Brain microvascular endothelial cell (primary cell): Measurements from ENCODE around the gene ZNF544.

Experiments used
- DNase-seq: peaks from one replicate; pipeline ENCODE4 v3.0.0-alpha.2; 2020
- H3K27ac ChIP-seq: fragments of 250-450 bp; sonication (Bioruptor Pico); 2 replicates; pipeline ENCODE4 v1.5.1; 2020; ENCODE audit warnings: mild to moderate bottlenecking, moderate library complexity
- H3K27me3 ChIP-seq: fragments of 250-450 bp; sonication (Bioruptor Pico); replicated peaks from 2 replicates; pipeline ENCODE4 v1.5.1; 2020; ENCODE audit warnings: mild to moderate bottlenecking
- H3K36me3 ChIP-seq: fragments of 250-450 bp; sonication (Bioruptor Pico); replicated peaks from 2 replicates; pipeline ENCODE4 v1.5.1; 2020; ENCODE audit warnings: mild to moderate bottlenecking
- H3K4me3 ChIP-seq: 2 replicates; pipeline ENCODE4 v1.5.1; 2011; ENCODE audit warnings: low read depth, mild to moderate bottlenecking, control low read depth, low read length, moderate library complexity
- in situ Hi-C: cut with HindIII; loops from 2 replicates; pipeline ENCODE4 v1.10.0; 2017; ENCODE audit warnings: low sequenced_read_pairs, low pct_ligation_motif_present
- TF ChIP-seq, protein P1 (sequence below): IDR thresholded peaks from 2 replicates; pipeline ENCODE4 v1.5.1; 2011; ENCODE audit warnings: low read depth, mild to moderate bottlenecking, moderate library complexity, low read length, control low read depth, inconsistent platforms; ENCODE audit errors: missing control alignments

ZNF544 gene

DNA sequence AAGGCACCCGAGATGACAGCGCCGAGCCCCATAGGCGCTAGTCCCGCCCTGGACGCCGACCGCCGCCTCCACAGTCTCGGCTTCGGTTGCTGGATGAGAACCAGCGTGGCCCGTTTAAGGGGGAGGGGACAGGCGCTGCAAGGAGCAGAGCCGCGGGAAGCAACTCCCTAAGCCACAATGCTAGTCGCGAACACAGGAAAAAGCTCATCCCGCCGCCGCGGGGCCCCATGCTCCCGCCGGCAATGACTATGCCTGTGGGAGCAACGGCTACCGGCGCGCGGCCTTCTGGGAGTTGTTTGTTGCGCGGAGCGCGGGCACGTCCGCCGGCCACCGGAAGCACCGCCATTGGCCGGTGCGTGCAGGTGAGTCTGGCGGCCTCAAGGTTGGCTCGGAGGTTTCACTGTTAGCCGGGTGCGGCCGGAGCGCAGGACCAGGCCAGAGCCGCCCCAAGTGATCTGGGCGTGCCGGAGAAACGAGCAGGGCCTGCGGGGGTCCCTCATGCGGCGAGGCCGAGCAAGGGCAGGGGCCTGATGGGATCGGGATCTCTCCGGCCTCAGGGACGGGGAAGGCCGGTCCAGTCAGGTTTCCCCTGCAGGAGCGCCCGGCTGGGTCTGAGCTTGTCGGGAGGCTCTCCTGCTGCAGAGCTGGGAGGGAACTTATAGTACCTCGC, at the start of gene ZNF544:
Gene ZNF544, plus strand, starts transcription at position 330 of the 670 bp plus-strand sequence. CDS start 15,110 bp downstream, outside the sequence.
- H3K27me3 ChIP-seq: no peaks in the 10 kb centered on the region
- H3K36me3 ChIP-seq: peaks cover 34% of the 10 kb centered on the region
- TF ChIP-seq, protein P1, sequence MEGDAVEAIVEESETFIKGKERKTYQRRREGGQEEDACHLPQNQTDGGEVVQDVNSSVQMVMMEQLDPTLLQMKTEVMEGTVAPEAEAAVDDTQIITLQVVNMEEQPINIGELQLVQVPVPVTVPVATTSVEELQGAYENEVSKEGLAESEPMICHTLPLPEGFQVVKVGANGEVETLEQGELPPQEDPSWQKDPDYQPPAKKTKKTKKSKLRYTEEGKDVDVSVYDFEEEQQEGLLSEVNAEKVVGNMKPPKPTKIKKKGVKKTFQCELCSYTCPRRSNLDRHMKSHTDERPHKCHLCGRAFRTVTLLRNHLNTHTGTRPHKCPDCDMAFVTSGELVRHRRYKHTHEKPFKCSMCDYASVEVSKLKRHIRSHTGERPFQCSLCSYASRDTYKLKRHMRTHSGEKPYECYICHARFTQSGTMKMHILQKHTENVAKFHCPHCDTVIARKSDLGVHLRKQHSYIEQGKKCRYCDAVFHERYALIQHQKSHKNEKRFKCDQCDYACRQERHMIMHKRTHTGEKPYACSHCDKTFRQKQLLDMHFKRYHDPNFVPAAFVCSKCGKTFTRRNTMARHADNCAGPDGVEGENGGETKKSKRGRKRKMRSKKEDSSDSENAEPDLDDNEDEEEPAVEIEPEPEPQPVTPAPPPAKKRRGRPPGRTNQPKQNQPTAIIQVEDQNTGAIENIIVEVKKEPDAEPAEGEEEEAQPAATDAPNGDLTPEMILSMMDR: peak; percentile 55
- peak within 1 kb of the TSS; percentile 60 for H3K27ac ChIP-seq
- DNase-seq: peak; percentile 57
- peak within 1 kb of the TSS; percentile 83 for H3K4me3 ChIP-seq
- in situ Hi-C loops: no loop called here

DNA sequence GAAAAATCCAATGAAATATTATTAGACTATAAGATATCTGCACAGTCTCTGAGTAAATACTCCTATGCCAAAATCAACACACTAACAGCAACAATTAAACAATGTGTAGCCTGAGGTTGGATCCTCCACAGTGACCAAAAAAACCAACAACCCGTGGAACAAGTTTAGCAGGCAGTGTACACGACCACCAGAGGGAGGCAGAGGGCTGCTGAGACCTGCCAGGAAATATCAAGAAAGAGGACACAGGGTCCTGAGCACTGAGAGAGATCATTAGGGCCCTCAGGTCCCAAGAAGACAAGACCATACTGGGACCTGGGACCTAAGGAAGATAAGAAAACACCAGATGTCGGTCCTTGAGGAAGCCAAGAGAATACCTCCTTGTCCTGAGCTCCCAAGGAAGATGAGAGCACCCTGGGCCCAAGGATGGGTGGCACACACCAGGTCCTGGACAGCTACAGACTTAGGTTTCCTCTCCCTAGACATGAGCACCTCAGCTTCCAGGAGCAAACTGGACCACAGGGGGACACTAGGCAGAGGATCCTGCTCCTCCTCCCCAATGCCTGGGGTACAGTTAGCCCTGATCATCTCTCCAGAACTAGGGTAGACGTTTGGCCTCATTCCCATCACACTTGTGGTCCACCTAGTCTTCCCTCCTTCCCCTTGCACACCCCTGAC, 46.7 kb upstream of the ZNF544 start:
- H3K27ac ChIP-seq: no peak overlapping the region
- H3K36me3 ChIP-seq: peaks cover 18% of the 10 kb centered on the region
- H3K27me3 ChIP-seq: no peaks in the 10 kb centered on the region
- TF ChIP-seq, protein P1: peak; percentile 73
- in situ Hi-C loops: no loop called here
- H3K4me3 ChIP-seq: peak overlapping the region; percentile 51
- DNase-seq: peak; percentile 39

DNA sequence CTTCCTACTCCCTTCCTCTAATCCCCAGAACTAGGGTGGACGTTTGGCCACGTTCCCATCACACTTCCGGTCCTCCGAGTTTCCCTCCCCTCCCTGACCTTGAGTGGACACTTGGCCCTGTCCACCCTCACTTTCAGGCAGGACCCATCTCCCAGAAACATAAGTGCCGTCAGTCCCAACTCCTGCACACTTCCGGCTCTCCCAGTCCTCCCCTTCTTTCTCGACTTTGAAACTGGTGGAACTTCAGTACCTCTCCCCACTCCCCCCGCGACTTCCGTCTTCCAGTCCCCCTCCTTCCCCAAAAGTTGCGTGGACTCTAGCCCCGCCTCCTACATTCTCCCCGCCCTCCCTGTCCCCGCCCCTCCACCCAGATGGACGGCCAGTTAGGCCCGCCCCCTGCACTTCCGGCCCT, 46.1 kb upstream of the ZNF544 start:
- in situ Hi-C loops: no loop called here
- H3K4me3 ChIP-seq: peak overlapping the region; percentile 81
- peak overlapping the region; percentile 99 for H3K27ac ChIP-seq
- H3K36me3 ChIP-seq: peaks cover 24% of the 10 kb centered on the region
- TF ChIP-seq, protein P1: no peak
- no peaks in the 10 kb centered on the region for H3K27me3 ChIP-seq
- peak; percentile 93 for DNase-seq

DNA sequence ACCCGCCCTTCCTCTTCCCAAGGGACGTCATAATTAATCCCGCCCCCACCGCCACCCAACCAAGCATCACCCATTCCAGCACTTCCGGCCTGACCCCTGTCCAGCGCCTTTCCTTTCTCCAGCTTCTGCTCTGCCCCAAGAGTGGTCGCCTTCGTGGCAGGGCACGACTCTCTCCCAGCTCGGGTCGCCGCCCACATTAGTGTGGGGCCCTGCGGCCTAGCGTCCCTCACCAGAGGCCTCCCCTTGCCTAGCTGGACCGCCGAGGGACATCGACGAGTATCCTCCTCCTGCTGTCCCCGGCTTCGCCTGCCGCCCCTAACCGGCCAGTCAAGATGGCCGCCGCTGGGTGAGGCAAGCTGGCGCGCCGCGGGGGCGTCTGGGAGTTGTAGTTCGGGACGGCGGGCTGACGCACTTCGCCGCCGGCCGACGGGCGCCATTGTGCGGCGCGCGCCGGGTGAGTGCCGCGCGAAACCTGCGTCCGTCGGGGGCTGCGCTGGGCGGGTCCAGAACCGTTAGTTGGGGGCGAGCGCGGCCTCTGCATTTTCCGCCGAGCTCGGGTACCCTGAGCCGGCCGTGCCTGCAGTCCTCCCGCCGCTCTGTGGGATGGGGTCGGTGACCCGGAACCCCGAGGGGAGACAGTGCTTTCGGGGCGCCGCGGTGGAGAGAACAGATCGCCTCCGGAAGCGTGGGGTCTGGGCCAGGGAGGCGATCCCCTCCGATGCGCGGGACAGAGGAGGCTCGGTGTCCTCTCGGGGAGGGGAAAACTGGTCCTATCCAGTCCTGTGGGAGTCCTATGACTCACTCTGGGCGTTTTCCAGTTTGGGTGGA, 45.5 kb upstream of the ZNF544 start, which contains the start of gene ZNF274:
Gene ZNF274, plus strand, starts transcription at position 73 of the 828 bp plus-strand sequence. CDS start 905 bp downstream, outside the sequence.
- H3K27ac ChIP-seq: peak within 1 kb of the TSS; percentile 99
- H3K36me3 ChIP-seq: peaks cover 28% of the 10 kb centered on the region
- no peaks in the 10 kb centered on the region for H3K27me3 ChIP-seq
- peak; percentile 89 for DNase-seq
- TF ChIP-seq, protein P1: no peak
- peak within 1 kb of the TSS; percentile 81 for H3K4me3 ChIP-seq
- in situ Hi-C loops: no loop called here

DNA sequence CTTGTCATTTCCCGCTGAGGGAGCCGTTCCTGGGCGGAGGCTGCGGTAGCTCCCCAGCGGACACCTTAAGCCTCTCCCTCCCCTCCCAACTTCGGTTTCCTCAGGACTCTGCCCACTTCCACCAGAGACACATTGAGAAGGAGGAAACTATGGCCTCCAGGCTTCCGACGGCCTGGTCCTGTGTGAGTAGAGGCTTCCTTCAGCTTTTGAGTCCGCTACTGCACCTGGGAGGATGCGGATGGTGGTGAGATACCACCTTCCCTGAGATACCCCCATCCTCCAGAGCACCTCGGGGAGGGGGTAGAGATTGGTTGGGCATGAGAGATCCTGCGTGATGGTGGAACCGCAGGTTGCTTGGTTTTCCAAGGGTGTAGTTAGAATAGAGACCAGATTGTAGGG, 44.9 kb upstream of the ZNF544 start:
- Histone ChIP-seq H3K27ac (peak overlapping the region; percentile 99), H3K27me3 (no peaks in the 10 kb centered on the region), H3K4me3 (peak overlapping the region; percentile 81), H3K36me3 (peaks cover 28% of the 10 kb centered on the region)
- no peak for DNase-seq
- in situ Hi-C loops: no loop called here
- TF ChIP-seq, protein P1: no peak
